Hippocampal formation (tissue), 2 donors: ENCODE results near the gene CCNA2.

ENCODE experiments used
- DNase-seq, 2 donors: peaks; one replicate each; lab custom pipeline; 2025; lab: John Stamatoyannopoulos, UW

CCNA2 gene

DNA sequence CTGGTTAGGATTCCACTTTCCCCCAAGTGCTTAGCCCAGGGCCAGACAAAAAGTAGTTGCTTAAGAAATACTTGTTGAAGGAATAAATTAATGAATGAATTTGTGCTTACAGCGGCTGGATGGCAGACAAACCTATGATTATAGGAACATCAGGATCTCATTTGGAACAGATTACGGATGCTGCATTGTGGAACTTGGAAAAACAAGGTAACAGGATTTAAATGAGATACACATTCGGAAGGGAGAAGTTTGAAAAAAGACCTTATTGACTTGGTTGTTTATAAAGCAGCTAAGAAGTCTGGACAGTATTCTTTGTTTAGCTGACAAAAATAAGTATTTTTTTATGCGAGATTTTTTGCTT is 22.0 kb downstream of the CCNA2 start:
- no peak for DNase-seq

DNA sequence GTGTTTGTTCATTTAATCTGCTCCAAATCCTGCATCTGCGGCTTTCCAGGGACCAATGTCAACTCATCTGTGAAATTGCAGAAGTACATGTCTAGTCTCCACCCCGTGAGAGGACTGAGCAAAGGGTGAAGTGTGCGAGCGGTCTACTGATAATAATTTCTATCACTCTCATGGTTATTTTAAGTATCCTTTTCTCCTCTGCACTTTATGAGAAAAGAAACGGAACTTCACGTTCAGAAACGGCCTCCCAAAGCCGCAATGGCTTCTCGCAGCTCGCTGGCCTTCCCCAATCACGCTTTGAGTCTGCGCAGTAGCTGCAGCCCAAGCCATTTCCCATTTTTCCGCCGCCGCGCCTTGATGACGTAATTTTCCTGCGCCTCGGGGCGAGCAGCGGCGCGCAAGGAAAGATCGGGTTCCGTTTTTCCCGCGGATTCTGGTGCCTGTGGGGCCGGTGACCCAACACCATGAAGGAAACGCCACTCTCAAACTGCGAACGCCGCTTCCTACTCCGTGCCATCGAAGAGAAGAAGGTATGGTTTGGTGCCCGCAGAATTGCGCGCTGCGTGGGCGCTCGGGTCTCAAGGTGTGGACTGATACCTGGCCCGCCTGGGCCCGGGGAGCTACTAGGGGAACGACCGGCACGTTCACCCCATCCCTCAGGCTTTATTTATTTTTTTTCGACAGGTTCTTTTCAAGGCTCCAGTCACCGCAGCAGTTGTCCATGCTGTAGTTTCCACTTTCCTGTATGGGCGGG is 22.5 kb downstream of the CCNA2 start, which contains the start of gene EXOSC9:
TSS of gene EXOSC9 (plus strand) at position 363 of the 754 bp plus-strand sequence. CDS start at position 465, 102 bp downstream.
- DNase-seq = peak; percentile 79 to 91

DNA sequence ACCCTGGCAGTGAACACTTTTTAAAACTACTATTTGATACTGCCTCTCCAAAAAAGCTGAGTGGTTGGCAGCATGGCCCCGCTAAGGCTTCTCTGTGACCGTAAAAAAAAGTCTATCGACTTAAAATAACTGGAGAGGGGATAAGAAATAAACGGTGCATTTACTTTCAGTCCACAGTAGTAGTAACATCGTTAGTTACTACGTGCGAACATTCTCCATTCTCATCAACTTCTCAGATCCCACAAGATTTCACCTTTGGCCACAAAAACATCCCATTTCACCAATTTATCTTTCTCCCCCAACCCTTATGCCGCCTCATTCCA is 23.1 kb downstream of the CCNA2 start:
- DNase-seq = peak in 1 of 2 donors; percentile 70

DNA sequence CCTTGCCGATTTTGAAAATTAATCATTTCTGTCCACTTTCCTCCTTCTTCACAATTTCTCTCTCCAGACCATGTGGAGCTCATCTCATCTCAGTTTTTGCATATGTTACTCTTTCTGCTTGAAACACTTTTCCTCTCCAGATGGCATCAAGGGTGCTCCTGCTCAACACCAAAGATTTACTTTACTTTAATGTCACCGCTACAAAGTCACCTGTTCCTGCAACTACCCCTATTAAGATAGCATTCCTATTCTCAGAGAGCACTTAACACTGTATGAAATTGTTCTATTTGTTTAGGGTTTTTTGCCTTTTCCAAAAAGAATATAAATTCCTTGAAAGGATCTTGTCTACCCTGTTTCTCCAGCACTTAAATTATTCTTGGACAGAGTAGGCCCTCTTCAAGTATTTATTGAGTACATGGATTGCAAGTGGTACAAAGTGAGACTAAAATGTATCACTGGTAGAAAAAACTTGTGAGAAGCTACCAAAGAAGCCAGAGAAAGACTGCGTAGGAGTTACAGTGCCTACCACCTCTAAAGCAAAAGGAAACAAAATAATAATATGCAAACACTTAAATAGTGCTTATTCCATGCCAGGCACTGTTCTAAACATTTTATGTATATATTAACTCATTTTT is 23.7 kb downstream of the CCNA2 start:
- DNase-seq = peak in 1 of 2 donors; percentile 40

DNA sequence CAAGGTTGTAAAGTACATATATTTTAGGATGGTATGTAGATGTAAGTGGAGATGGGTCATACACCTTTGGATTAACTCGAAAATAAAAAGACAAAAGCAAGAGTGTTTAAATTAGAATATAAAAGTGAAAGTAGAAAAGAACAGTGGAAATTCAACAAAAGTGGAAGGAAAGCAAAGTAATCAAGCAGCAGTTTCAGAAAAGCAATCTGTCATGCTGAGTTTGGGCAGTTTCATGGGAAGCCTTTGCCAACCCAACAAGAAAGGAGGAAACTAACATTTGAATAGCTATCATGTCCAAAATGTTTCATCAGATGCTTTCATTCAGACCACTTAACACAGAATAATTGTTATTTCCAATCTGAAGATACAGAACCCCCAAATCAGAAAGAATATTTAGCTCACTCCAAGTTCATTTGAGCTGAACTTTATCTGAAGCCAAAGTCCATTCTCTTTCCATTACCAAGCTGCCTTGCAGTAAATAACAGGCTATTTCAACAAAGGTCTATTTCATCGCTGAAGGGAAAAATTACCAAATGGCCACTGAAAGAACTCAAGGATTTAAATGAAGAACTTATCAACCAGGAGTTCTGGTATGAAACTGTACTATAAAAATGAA is 24.4 kb downstream of the CCNA2 start:
- DNase-seq = no peak

DNA sequence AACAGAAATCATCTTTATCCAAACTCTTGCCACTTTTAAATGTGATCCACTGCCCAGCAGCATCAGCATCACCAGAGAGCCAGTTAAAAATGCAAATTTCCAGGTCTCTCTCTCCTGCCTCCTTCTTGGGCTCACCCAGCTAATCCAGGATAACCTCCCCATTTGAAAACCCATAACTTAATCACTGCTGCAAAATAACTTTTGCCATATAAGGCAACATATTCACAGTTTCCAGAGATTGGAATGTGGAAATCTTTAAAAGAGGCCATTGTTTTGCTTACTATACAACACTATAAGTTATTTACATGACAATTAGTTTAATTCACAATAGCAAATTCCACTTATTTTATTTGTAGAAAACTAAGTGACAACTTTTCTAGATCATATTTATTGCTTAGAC is 27.4 kb downstream of the CCNA2 start:
- no peak for DNase-seq

DNA sequence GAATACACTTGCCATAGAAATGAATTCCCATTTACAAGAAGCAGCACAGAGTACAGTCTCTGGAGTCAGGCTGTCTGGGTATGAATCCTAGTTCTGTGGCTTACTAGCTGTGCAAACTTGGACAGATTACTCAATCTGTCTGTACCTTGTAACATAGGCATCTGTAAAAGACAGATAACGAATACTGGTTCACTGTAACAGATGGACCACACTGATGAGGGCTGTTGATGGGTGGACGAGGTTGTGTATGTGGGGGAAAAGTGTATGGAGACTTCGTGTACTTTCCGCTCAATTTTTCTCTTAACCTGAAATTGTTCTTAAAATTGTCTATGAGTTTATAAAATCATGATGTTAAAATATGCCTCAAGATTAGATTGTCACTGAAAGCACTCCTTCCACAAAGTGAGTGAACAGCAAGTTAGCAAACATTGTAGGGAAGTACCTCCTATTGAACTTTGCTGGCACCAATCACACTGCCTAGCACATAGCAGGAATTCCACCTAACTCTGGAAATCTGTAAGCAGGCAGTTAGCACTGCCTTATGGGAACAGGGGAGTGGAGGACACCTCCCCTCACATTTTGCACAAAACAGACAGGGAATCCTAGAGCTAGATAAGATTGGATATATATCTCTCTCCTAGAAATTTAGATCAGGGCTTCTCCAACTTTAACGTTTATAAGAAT is 29.0 kb downstream of the CCNA2 start:
- DNase-seq = no peak

DNA sequence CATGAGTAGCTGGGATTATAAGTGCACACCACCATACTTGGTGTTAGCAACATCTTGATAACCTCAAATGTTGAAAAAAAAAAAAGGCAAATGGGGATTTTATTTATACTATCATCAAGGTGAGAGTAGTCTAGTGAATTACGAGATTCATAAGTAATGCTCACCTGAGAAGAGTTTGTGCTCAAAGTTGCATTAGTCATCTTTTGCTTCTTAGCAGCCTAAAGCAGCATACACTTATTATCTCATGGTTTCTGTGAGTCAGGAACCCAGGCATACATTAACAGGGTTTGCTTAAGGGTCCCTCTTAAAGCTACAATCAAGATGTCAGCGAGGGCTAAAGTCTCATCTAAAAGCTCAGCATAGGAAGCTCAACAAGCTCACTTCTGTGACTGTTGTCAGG is 30.7 kb downstream of the CCNA2 start:
- no peak for DNase-seq

DNA sequence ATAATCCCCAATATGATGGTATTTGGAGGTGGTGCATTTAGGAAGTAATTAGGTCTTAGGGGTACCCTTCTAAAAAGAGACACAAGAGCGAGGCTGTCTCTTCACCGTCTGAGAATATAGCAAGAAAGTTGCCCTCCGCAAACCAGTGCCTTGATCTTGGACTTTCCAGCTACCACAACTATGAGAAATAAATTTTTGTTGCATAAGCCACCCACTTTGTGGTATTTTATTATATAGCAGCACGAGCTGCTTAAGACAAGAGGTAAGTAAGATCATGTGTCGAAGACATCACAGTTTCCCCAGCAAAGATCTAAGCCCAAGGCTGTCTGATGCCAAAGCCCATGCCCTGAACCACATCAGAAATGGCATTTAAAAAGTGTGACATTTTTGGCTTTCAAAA is 32.2 kb downstream of the CCNA2 start:
- DNase-seq = no peak

DNA sequence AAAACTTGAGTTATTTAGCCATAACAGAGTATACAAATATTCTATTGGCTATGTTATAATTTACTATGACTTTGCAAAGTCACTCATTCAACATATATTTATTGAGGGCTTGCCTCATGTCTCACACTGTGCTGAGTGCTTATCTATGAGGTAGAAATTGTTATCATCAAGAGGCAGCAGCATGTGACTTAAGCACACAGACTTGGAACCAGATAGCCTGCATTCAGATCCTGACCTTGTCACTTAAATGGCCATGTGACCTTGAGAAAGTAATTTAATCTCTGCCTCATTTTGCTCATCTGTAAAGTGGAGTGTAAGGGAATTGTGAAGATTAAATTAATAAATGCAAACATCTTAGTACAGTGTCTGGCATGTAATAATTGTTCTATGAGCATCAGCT is 32.7 kb downstream of the CCNA2 start:
- no peak for DNase-seq

DNA sequence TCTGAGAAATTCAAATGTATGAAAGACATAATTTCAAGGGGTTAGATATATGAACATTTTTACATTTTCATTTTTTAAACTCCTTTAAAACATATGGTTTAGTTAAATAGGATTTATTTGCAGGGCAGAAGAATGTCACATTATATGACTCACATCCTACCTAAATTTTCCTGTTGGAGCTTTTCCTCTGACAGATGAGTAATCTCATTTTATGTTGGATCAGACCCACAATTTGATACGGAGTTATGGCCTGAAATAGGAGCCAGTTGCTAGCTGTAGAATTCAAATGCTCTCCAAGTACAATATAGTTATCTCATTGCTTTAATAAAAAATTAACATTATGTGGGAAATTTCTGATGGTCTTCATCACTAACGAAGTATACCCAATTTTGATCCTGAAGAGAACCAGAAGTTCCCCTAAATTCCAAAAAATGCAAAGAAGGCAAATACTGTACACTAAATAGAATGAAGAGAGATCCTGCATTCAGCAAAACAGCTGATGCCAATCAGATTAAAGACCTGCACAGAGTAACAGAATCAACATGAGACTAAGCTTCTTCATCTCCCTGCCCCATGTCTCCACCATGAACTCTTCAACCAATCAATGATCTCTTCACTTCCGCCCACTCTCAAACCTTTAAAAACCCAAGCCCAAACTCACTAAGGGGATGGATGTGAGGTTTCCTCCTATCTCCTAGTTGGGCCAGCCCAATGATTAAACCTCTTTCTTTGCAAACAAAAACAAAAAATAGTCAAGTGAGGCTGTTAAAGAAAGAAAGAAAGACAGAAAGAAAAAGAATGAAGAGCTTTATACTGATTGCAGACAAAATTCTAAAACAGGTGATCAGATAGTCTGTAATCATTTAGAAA is 33.5 kb downstream of the CCNA2 start:
- no peak for DNase-seq

DNA sequence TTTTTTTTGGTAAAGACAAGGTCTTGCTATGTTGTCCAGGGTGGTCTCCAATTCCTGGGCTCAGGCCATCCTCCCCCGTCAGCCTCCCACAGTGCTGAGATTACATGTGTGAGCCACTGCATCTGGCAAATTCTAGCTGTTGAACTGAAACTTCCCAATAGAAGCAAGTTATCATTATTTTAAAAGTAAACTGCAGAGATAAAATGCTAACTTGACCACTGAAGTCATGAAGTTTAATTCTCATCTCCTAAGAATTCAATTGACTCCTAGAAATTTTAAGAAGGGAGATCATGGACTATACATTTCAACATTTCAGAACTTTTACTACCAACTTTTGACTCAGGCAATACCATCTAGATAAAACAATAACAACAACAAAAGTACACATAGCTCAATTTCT is 34.2 kb downstream of the CCNA2 start:
- no peak for DNase-seq

DNA sequence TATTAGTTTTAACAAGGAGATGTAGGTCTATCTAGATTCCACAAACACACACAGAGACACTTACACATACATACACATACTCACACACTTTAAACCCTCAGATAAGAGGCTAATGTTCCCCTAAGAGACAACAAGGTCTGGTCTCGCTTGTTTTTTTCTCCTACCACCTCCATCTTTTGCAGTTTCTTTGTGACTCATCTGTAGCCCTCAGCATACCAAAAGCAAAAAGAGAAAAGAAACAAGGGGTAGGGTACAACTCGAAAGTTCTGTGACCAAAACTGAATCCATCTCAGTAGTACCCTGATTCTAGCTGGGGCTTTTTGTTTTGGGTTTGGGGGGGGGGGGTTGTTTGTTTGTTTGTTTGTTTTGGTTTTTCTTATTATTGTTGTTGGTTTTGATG is 34.8 kb downstream of the CCNA2 start:
- DNase-seq = no peak

DNA sequence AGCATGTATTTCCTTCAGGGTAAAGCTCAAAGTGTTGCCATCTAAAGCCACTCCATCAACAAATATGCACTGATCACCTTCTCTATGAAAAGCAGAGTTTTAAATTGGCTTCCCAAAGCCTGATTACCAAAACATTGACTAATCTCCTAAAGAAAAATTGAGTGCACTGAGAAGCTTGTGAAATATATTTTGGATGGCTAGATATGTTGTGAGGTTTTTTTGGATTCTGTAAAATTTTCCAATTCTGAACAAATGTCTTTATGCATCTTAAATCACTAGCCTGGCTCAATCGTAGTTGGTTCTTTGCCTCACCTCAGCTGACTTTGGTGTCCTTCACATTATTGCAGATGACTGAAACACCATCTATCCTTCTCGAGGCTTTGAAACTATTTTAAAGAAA is 37.5 kb downstream of the CCNA2 start:
- DNase-seq = no peak

DNA sequence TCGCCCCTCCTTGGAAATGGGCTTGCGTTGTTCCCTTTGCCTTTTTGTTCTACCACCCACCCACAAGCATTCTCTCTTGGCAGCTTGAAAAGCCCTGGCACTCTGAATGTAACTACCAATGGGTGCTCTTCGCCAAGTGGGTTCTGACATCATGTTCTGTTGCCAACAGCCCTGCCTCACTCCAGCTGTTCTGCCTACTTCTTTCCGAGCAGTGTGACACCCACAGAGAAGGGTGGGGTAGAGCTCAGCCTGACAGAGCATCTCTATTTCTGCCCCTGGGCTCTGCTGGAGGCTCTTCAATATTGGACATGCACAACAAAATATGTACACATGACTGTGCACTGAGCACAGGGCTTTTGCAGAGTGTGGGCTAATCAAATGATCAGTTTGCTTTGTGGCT is 38.2 kb downstream of the CCNA2 start:
- no peak for DNase-seq

DNA sequence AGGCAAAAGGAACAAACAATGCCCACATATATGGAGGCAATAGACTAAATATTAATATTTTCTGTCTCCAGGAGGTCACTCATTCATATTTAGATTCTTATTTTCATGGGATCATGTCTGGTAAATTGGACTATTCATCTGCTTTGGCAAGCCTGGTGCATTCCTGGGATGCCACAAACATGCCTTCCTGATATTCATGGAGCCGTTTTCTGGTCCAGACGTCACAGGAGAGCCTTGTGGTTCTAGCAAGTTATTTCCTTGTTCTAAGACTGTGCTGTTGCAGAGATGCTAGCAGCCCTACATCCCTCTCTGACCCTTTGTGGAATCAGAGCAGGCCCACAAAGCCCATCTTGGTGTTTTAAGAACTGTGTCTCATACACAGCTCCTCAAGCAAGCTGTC is 38.7 kb downstream of the CCNA2 start:
- DNase-seq = no peak

DNA sequence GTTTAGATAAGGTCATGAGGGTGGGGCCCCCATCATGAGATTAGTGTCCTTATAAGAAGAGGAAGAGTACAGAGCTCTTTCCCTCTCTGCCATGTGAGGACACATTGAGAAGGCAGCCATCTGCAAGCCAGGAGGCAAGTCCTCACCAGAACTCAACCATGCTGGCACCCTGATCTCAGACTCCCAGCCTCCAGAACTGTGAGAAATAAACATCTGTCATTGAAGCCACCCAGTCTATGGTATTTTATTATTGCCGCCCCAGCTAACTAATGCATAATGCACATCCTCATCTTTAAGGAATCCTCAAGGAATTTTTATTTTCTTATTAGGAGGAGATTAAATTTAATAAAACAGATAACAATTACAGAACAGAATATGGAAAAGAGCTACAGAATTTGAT is 39.3 kb downstream of the CCNA2 start:
- DNase-seq = no peak

DNA sequence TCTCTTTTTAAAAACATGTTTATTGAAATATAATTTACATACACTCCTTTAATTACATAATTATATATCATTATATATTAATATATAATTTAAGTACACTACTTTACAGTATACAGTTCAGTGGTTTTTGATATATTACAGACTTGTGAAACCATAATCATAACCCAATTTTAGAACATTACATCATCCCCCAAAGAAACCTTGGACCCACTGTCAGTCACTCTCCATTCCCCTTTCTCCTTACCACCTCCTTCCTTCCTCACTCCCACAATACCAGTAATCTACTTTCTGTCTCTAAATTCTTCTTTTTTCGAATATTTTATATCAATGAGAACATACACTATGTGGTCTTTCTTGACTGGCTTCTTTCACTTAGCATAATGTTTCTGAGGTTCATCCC is 40.5 kb downstream of the CCNA2 start:
- DNase-seq = no peak

DNA sequence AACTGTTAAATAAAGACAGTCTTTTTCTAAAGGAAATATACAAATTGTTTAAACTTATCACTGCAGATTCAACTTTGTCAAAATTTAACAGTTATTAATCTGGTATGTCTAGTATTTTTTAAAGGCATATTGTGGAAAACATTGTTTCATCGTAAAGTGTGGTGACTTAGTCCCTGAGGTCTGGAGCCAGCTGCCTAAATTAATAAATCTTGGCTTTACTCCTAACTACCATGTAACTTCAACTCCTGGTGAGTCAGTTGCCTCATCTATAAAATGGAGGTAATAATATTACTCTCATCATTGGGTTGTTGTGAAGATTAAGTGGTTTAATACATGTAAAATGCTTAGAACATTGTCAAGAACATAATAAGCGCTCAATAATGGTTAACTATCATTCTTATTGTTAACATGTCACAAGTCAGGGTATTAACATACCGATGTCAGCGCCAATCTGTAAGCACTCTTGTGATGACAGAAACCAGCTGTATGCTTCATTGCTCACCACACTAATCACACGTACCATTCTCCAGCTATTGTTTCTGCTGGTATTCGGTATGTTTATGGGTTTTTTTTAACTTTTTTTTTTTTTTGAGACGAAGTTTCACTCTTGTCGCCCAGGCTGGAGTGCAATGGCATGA is 44.6 kb downstream of the CCNA2 start:
- DNase-seq = no peak

DNA sequence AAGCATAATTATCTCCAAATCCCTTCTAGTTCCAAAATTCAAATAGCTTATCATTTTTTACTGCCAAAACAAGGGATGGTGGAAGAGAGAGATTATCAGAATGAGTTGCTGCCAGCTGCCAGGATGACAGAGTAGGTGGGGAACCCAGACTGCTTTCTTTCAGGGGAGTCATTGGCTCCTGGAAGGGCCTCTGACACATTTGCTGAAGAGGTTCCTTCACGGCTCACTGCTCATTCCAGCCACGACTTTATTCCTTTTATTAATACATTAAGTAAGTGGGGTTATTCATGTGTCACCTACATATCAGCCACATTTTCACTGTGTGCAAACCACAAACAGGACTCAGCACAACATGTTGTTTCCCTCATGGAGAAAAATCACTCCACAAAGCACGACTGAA is 46.1 kb downstream of the CCNA2 start:
- DNase-seq = no peak

DNA sequence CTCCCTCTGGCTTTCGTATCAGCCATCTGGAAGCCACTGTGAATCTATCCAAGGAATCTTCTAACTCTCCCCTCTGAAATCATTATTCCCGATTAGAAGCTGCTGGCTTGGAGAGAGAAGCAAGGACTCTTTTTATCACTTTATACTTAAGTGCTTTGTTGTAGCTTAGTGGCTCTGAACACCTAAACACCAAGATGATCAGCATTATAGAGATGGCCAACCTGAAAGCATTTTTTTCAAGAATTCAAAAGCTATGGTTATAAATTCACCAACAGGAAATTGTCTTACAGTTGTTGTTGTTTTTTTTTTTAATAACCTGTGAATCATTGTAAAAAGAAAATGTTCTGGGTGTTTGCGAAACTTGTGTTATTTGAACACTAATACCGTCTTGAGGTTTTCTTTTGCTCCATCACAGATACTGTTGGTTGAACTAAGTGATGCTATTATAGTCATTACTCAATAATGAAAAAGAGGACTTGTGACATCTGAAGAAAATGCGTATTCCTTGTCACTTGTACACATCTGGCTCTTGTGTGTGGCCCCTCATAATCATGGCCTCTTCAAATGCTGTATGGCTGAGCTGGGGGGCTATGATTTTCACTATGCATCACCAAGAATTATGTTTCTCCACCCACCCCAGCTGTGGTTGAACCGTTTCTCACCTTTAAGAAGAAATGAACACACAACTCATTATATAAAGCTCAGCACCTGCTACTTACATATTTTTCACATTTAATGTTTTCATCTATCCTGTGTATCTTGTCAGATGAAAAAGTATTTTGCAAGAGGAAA is 46.9 kb downstream of the CCNA2 start:
- no peak for DNase-seq
